ENCODE measurements around the gene SBK1.

Gene SBK1

GRCh38 chr16:28283173-28283572, 9.2 kb upstream of the SBK1 start:
- no peak for DNase-seq

GRCh38 chr16:28283798-28284577, 8.3 kb upstream of the SBK1 start:
- DNase-seq, result no peak

- no peak for DNase-seq
Observed at GRCh38 chr16:28285649-28286048, 6.7 kb upstream of the SBK1 start.

- no peak for DNase-seq
Observed at GRCh38 chr16:28288114-28288513, 4.2 kb upstream of the SBK1 start.

GRCh38 chr16:28289048-28289447, 3.3 kb upstream of the SBK1 start:
- no peak for DNase-seq

- DNase-seq, result no peak
Observed at GRCh38 chr16:28289939-28290858, 2.1 kb upstream of the SBK1 start.

- no peak for DNase-seq
Observed at GRCh38 chr16:28290859-28291254, 1.5 kb upstream of the SBK1 start.

- DNase-seq, result no peak
Observed at GRCh38 chr16:28292731-28293600, 641 bp downstream of the SBK1 start.

- DNase-seq, result no peak
Observed at GRCh38 chr16:28293601-28293960, 1.3 kb downstream of the SBK1 start.

GRCh38 chr16:28294201-28294600, 1.9 kb downstream of the SBK1 start:
- DNase-seq, result no peak

GRCh38 chr16:28295276-28295675, 3.0 kb downstream of the SBK1 start:
- no peak for DNase-seq

GRCh38 chr16:28297308-28297707, 5.0 kb downstream of the SBK1 start:
- no peak for DNase-seq

GRCh38 chr16:28297784-28298510, 5.6 kb downstream of the SBK1 start:
- no peak for DNase-seq

GRCh38 chr16:28298511-28298878, 6.2 kb downstream of the SBK1 start:
- DNase-seq, result no peak

GRCh38 chr16:28300327-28300726, 8.0 kb downstream of the SBK1 start:
- no peak for DNase-seq

GRCh38 chr16:28301154-28301553, 8.8 kb downstream of the SBK1 start:
- no peak for DNase-seq

GRCh38 chr16:28301620-28302019, 9.3 kb downstream of the SBK1 start:
- DNase-seq, result no peak

GRCh38 chr16:28303132-28303531, 10.8 kb downstream of the SBK1 start:
- no peak for DNase-seq

GRCh38 chr16:28304214-28304613, 11.9 kb downstream of the SBK1 start:
- DNase-seq, result peak; percentile 31

- no peak for DNase-seq
Observed at GRCh38 chr16:28307936-28308335, 15.6 kb downstream of the SBK1 start.

- no peak for DNase-seq
Observed at GRCh38 chr16:28308794-28309584, 16.7 kb downstream of the SBK1 start.
